GM06990 (cell line): ENCODE measurements around the gene APBA2.
"Not testable (repeated sequence)": the region's sequence is repeated elsewhere in the genome, so short reads cannot be mapped to it uniquely, and the experiment has no call there.

Source experiments
- DNase-seq: peaks from one replicate; pipeline ENCODE4 v3.0.0-alpha.2; 2011; ENCODE audit not compliant: insufficient read length; ENCODE audit errors: extremely low read depth
- H3K27me3 ChIP-seq: replicated peaks from 2 replicates; pipeline ENCODE4 v1.6.0; 2011; ENCODE audit warnings: low read length; ENCODE audit not compliant: control insufficient read depth, insufficient read depth
- H3K36me3 ChIP-seq: 2 replicates; pipeline ENCODE4 v1.5.1; 2011; ENCODE audit warnings: low read length; ENCODE audit not compliant: control insufficient read depth, insufficient read depth
- H3K4me3 ChIP-seq: replicated peaks from 2 replicates; pipeline ENCODE4 v1.5.1; 2011; ENCODE audit warnings: low read depth, mild to moderate bottlenecking, control low read depth, low read length
- CTCF ChIP-seq: IDR thresholded peaks from 2 replicates; pipeline ENCODE4 v1.5.1; 2011; ENCODE audit warnings: low read length, control low read depth, mild to moderate bottlenecking, inconsistent platforms; ENCODE audit not compliant: insufficient read depth, poor library complexity, severe bottlenecking

The APBA2 gene

GRCh38 chr15:29101491-29101890, 215.7 kb downstream of the APBA2 start:
- no peaks in the 10 kb centered on the region; the same call in 1 of the 2 replicates for H3K27me3 ChIP-seq
- no peak for TF ChIP-seq CTCF
- H3K36me3 ChIP-seq, result no peaks in the 10 kb centered on the region
- no peak overlapping the region for H3K4me3 ChIP-seq
- DNase-seq, result no peak

GRCh38 chr15:29102173-29102794, 216.5 kb downstream of the APBA2 start:
- peak; percentile 89 for TF ChIP-seq CTCF
- not testable (repeated sequence) for H3K4me3 ChIP-seq, H3K36me3 ChIP-seq, H3K27me3 ChIP-seq, DNase-seq

- no peak for DNase-seq
- H3K4me3 ChIP-seq, result no peak overlapping the region
These were observed 217.4 kb downstream of the APBA2 start for GRCh38 chr15:29102911-29103823.

GRCh38 chr15:29103824-29104565, 218.2 kb downstream of the APBA2 start:
- peak; percentile 68 for DNase-seq
- H3K4me3 ChIP-seq, result no peak overlapping the region
- TF ChIP-seq CTCF, result peak; percentile 77
- no peaks in the 10 kb centered on the region; the same call in 1 of the 2 replicates for H3K27me3 ChIP-seq
- H3K36me3 ChIP-seq, result no peaks in the 10 kb centered on the region

More at GRCh38 chr15:29102911-29103823, 217.4 kb downstream of the APBA2 start:
- Histone ChIP-seq H3K27me3 (no peaks in the 10 kb centered on the region; the same call in 1 of the 2 replicates), H3K36me3 (no peaks in the 10 kb centered on the region)
- TF ChIP-seq CTCF, result no peak

GRCh38 chr15:29104566-29104880, 218.7 kb downstream of the APBA2 start:
- TF ChIP-seq CTCF, result no peak
- no peak for DNase-seq
- no peak overlapping the region for H3K4me3 ChIP-seq
- H3K36me3 ChIP-seq, result no peaks in the 10 kb centered on the region
- H3K27me3 ChIP-seq, result no peaks in the 10 kb centered on the region; the same call in 1 of the 2 replicates
